Fibroblast of lung (primary cell): ENCODE measurements around the gene CKAP4. TPM values are rescaled to one million over a fixed set of nuclear protein-coding genes. Genes with fewer than 3 reads are reported as not detected.

Experiments used
- DNase-seq, 2 donors: peaks; one replicate each; pipeline versions ENCODE4 v3.0.0 to v3.0.0-alpha.2; 2010; ENCODE audit warnings: low read depth in 2 of 2
- H2AFZ ChIP-seq: 2 replicates; pipeline ENCODE4 v1.5.1; 2012; ENCODE audit warnings: low read length, control low read depth, inconsistent platforms
- H3K27ac ChIP-seq: 2 replicates; pipeline ENCODE4 v1.5.1; 2011; ENCODE audit warnings: low read length, control low read depth; ENCODE audit not compliant: insufficient read depth
- H3K27me3 ChIP-seq: 2 replicates; pipeline ENCODE4 v1.5.1; 2011; ENCODE audit warnings: mild to moderate bottlenecking, low read length; ENCODE audit not compliant: control insufficient read depth, insufficient read depth
- H3K36me3 ChIP-seq: 2 replicates; pipeline ENCODE4 v1.5.1; 2011; ENCODE audit warnings: low read length; ENCODE audit not compliant: control insufficient read depth, insufficient read depth
- H3K4me1 ChIP-seq: 2 replicates; pipeline ENCODE4 v1.5.1; 2011; ENCODE audit warnings: low read length; ENCODE audit not compliant: control insufficient read depth, insufficient read depth; ENCODE audit errors: extremely low read depth
- H3K4me2 ChIP-seq: 2 replicates; pipeline ENCODE4 v1.5.1; 2011; ENCODE audit warnings: low read length, control low read depth; ENCODE audit not compliant: insufficient read depth; ENCODE audit errors: extremely low read depth
- H3K4me3 ChIP-seq, 4 experiments: fragments of 200-600 bp in 1 of 4; sonication (generic) in 1 of 4; replicated peaks in 1 of 4; 2 replicates each; pipeline ENCODE4 v1.5.1; 2011 to 2016; ENCODE audit warnings: low read length in 4 of 4, low read depth in 3 of 4, mild to moderate bottlenecking in 3 of 4, control low read depth in 2 of 4, inconsistent platforms in 1 of 4, mixed read lengths in 1 of 4; ENCODE audit not compliant: insufficient read depth in 1 of 4; ENCODE audit errors: control extremely low read depth in 1 of 4
- H3K79me2 ChIP-seq: 2 replicates; pipeline ENCODE4 v1.5.1; 2012; ENCODE audit warnings: mild to moderate bottlenecking, low read length, inconsistent platforms; ENCODE audit not compliant: control insufficient read depth, insufficient read depth
- H3K9ac ChIP-seq: 2 replicates; pipeline ENCODE4 v1.5.1; 2011; ENCODE audit warnings: mild to moderate bottlenecking, low read length, control low read depth; ENCODE audit not compliant: insufficient read depth
- H3K9me3 ChIP-seq: 2 replicates; pipeline ENCODE4 v1.5.1; 2012; ENCODE audit warnings: low read depth, low read length; ENCODE audit not compliant: control insufficient read depth, insufficient read depth
- H4K20me1 ChIP-seq: 2 replicates; pipeline ENCODE4 v1.5.1; 2011; ENCODE audit warnings: low read length; ENCODE audit not compliant: control insufficient read depth, insufficient read depth; ENCODE audit errors: extremely low read depth
- CTCF ChIP-seq, 2 donors: IDR thresholded peaks in 1 of 2; conservative IDR thresholded peaks in 1 of 2; 1 replicate in 1 of 2; 2 replicates in 1 of 2; pipeline ENCODE4 v1.5.1; 2011 to 2012; ENCODE audit warnings: low read length in 2 of 2, control low read depth in 1 of 2, inconsistent platforms in 1 of 2, low read depth in 1 of 2, mild to moderate bottlenecking in 1 of 2
- EZH2 ChIP-seq: IDR thresholded peaks from 2 replicates; pipeline ENCODE4 v1.5.1; 2012; ENCODE audit warnings: low read length, control low read depth, mild to moderate bottlenecking; ENCODE audit errors: missing control alignments
- polyA plus RNA-seq, 2 donors: library from polyadenylated mRNA; depleted of rRNA in 1 of 2; stranded (reverse) in 1 of 2; unstranded in 1 of 2; fragments of >200 nt; gene quantifications; 2 replicates each; pipeline ENCODE4 v1.2.1, GENCODE V29; 2011 to 2012; ENCODE audit warnings: missing spikeins in 1 of 2
- total RNA-seq: library from RNA; depleted of rRNA; stranded (reverse); fragments of >200 nt; gene quantifications from 2 replicates; pipeline ENCODE4 v1.2.1, GENCODE V29; 2014

Gene CKAP4
- total and polyA plus RNA-seq, 2 donors (not counting 1 experiment from before 2014, with no cell fraction given) = 132 to 282 TPM

GRCh38 chr12:106190581-106190980, 57.2 kb downstream of the CKAP4 start:
- no peak overlapping the region for H3K4me2 ChIP-seq
- H4K20me1 ChIP-seq = no peaks in the 10 kb centered on the region
- no peak overlapping the region for H3K27ac ChIP-seq
- no peak for TF ChIP-seq CTCF (conservative IDR thresholded peaks at IDR 0.05 in 1 of 2, IDR thresholded peaks at IDR 0.05 in 1 of 2; ENCODE audit: low read depth in 1 of 2, low read length in 2 of 2)
- TF ChIP-seq EZH2 = no peak
- no peaks in the 10 kb centered on the region for H3K9me3 ChIP-seq
- no peak overlapping the region for H3K9ac ChIP-seq
- H2AFZ ChIP-seq = no peak overlapping the region
- H3K36me3 ChIP-seq = no peaks in the 10 kb centered on the region
- no peaks in the 10 kb centered on the region for H3K4me1 ChIP-seq
- H3K4me3 ChIP-seq = no peak overlapping the region
- no peak for DNase-seq
- no peaks in the 10 kb centered on the region for H3K27me3 ChIP-seq
- no peaks in the 10 kb centered on the region for H3K79me2 ChIP-seq

- Histone ChIP-seq H3K27ac (no peak overlapping the region), H3K27me3 (no peaks in the 10 kb centered on the region), H3K4me2 (no peak overlapping the region), H3K4me1 (no peaks in the 10 kb centered on the region), H3K9me3 (no peaks in the 10 kb centered on the region), H3K9ac (no peak overlapping the region), H3K79me2 (no peaks in the 10 kb centered on the region), H4K20me1 (no peaks in the 10 kb centered on the region), H2AFZ (no peak overlapping the region), H3K4me3 (no peak overlapping the region), H3K36me3 (no peaks in the 10 kb centered on the region)
- DNase-seq = no peak
- TF ChIP-seq EZH2 (no peak), CTCF (conservative IDR thresholded peaks at IDR 0.05 in 1 of 2, IDR thresholded peaks at IDR 0.05 in 1 of 2; ENCODE audit: low read depth in 1 of 2, low read length in 2 of 2) (no peak)
Measured at GRCh38 chr12:106189341-106189740, 58.5 kb downstream of the CKAP4 start.

- Histone ChIP-seq H3K9me3 (no peaks in the 10 kb centered on the region), H4K20me1 (no peaks in the 10 kb centered on the region), H3K27ac (no peak overlapping the region), H3K4me1 (no peaks in the 10 kb centered on the region), H2AFZ (no peak overlapping the region), H3K27me3 (no peaks in the 10 kb centered on the region), H3K4me3 (no peak overlapping the region), H3K4me2 (no peak overlapping the region), H3K79me2 (no peaks in the 10 kb centered on the region), H3K9ac (no peak overlapping the region), H3K36me3 (no peaks in the 10 kb centered on the region)
- no peak for DNase-seq
- no peak for TF ChIP-seq CTCF (conservative IDR thresholded peaks at IDR 0.05 in 1 of 2, IDR thresholded peaks at IDR 0.05 in 1 of 2; ENCODE audit: low read depth in 1 of 2, low read length in 2 of 2)
- no peak for TF ChIP-seq EZH2
Measured at GRCh38 chr12:106188256-106188655, 59.6 kb downstream of the CKAP4 start.

Other genes with a start within 250 kb of the CKAP4 start
- 4.6 and 5.1 TPM in 2 replicates for gene NUAK1, start 109.1 kb downstream of the CKAP4 start, total RNA-seq
- gene NUAK1, start 109.1 kb downstream of the CKAP4 start, polyA plus RNA-seq = 4.6 and 20.7 TPM in 2 replicates
- gene TCP11L2, start 54.7 kb upstream of the CKAP4 start, total RNA-seq = 48.0 and 82.6 TPM in 2 replicates
- gene TCP11L2, start 54.7 kb upstream of the CKAP4 start, polyA plus RNA-seq = 9.9 and 23.6 TPM in 2 replicates
- 9.0 and 9.9 TPM in 2 replicates for gene POLR3B, start 109.7 kb upstream of the CKAP4 start, total RNA-seq
- gene POLR3B, start 109.7 kb upstream of the CKAP4 start, polyA plus RNA-seq = 13.6 and 14.1 TPM in 2 replicates